Adipose tissue (tissue), 3 donors: ENCODE data around the gene PI4KA. TPM values are rescaled to one million over a fixed set of nuclear protein-coding genes. Genes with fewer than 3 reads are reported as not detected.
"Not testable (repeated sequence)": the region's sequence is repeated elsewhere in the genome, so short reads cannot be mapped to it uniquely, and the experiment has no call there.

Source experiments
- H3K27ac ChIP-seq: one replicate; pipeline ENCODE4 v1.5.1; 2013; ENCODE audit warnings: low read depth, low read length
- WGBS, 3 donors: extraction: QIAGEN DNeasy Blood & Tissue Kit; methylation state at CpG; one replicate each; pipeline ENCODE4 v1.1.7; 2013; 5-methylcytosine and 5-hydroxymethylcytosine counted together
- polyA plus RNA-seq, 3 donors: library from polyadenylated mRNA; stranded (reverse); fragments of 200-250 nt; gene quantifications; one replicate each; pipeline ENCODE4 v1.2.3, GENCODE V29; 2013
- donor health status: healthy with polysubstance abuse.
- donor health status: Bipolar disorder and iron deficiency.
- donor health status: healthy.

PI4KA gene
- polyA plus RNA-seq, 3 donors = 18.4 to 34.6 (median 33.5) TPM

DNA sequence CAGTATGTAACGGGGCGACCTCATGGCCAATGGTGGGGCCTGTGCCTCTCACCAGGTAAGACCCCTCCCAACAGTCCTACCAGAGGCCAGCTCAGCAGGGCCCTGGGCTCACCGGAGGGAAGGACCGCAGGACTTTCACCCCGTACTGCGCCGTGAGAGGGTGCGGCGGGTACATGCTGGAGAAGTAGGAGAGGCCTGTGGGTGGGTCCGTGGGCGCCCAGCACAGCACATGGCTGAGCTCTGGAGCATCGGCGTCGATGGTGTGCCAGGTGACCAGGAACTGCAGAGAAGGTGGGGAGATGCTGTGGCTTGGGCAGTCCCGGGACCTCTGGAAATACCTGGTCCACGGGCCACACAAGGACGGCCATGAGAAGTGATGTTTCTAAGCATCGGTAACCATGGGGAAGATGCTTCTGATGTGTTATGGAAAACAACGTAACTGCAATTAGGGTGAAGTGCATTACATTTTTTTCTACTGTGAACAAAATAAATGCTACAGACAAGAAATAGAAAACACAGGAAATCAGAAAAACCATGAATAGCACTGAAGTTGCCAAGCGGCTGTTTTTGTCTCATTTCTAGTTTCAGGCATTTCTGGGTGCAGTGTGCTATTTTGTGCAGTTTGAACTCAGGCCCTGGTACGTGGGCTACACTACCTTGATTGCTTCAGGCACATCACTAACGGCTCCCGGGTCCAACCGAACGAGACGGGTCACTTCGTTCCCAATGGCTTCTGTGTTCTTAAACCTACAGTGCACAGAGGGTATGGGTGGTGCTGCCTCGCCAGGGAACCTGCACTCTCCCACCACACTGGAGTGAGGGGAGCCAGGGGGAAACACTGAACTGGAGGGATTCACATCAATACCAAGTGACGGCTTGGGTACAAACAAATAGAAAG lies 131.2 kb downstream of the PI4KA start:
- 91 to 93% (median 91%) methylated on average over 29 of the region's 29 CpGs for WGBS, 3 donors
- H3K27ac ChIP-seq = no peak overlapping the region

DNA sequence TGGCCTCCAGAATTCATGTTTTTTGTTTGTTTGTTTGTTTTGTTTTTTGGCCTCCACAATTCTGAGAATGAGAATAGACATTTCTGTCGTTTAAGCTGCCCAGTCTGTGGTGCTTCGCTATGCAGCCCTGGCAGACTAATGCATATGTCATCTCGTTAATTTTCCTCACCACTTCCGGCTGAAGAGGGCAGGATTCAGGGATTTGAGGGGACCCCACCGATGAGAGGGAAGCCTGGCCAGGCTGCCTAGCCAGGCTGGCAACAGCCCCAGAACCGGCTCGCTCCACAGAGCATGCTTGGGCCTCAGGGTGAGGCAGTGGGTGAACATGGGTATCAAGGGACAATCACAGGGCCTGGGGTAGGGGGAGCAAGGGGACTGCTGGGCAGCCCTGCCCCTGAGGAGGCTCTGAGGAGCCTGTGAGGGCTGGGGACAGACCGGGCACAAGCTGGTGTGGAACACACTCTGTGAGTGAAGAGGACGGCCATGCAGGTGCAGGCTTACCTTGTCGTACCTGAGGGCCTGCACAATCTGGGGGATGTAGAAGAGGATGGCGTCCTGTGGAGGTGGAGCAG lies 132.5 kb downstream of the PI4KA start:
- 81 to 91% (median 89%) methylated on average over 11 of the region's 11 CpGs for WGBS, 3 donors
- no peak overlapping the region for H3K27ac ChIP-seq

- 85 to 94% (median 92%) methylated on average over 9 of the region's 9 CpGs for WGBS, 3 donors
- H3K27ac ChIP-seq = no peak overlapping the region
Observed at GRCh38 chr22:20724676-20725454, 133.7 kb downstream of the PI4KA start.

GRCh38 chr22:20721409-20722218 lies 137.0 kb downstream of the PI4KA start:
- 79 to 85% (median 80%) methylated on average over 12 to 13 of the region's 13 CpGs for WGBS, 3 donors
- no peak overlapping the region for H3K27ac ChIP-seq

- 90 to 94% (median 91%) methylated on average over 13 of the region's 13 CpGs for WGBS, 3 donors
Observed at GRCh38 chr22:20720692-20721408, 137.8 kb downstream of the PI4KA start.

GRCh38 chr22:20718727-20719126 lies 139.9 kb downstream of the PI4KA start:
- 41 to 96% (median 95%) methylated on average over 12 of the region's 13 CpGs for WGBS, 3 donors
- H3K27ac ChIP-seq = not testable (repeated sequence)

More at GRCh38 chr22:20720692-20721408, 137.8 kb downstream of the PI4KA start:
- no peak overlapping the region for H3K27ac ChIP-seq

DNA sequence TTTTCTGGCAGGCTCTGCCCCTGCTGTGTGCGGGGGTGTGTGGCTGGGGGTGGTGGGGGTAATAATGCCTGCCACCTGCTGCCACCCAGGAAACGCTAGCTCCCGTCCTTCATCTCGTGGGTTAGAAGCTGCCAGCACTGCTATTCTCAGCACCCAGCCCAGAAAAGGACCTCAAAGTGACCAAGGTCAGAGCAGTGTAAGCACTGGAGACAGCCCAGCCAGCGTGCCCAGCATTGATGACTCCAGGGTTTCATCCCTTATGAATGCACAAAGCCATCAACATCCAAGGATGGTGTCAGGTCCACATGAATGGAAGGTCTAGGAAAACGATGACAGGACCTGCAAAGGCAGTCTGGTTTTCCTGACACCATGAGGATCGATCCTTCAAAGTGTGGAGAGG lies 140.6 kb downstream of the PI4KA start:
- not testable (repeated sequence) for H3K27ac ChIP-seq
- WGBS, 3 donors = 56 to 90% (median 85%) methylated on average over 6 of the region's 7 CpGs

DNA sequence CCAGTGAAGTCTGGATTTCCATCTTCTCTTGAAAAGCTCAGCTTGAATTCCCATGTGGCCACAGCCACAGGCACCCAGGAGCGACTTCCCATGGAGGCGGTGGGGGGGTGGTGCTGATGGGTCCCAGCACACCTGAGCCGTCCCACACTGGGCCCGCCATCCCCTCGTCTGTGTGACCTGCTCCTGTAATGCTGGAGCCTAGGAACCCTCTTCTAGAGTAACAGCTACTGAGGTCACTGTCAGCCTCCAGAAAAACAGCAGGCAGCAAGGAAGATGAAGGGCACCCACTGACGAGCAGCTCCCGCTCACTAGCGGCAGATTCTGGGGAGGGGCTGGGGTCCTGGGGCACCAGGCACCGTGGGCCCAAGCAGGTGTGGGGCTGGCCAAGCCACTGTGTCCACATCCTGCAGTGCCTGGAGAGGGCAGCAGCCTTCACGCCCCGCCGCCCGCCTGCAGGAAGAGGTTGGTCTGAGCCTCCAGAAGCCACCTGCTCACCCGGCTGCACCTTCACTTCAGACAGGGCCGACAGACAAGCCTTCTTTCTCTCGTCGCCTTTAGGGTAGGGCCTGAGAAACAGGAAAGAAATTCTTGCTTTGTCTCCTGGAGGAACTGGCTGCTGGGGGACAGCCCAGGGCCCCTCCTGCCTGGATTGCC lies 141.3 kb downstream of the PI4KA start:
- not testable (repeated sequence) for H3K27ac ChIP-seq
- 70 to 96% (median 93%) methylated on average over 10 to 17 of the region's 17 CpGs for WGBS, 3 donors

DNA sequence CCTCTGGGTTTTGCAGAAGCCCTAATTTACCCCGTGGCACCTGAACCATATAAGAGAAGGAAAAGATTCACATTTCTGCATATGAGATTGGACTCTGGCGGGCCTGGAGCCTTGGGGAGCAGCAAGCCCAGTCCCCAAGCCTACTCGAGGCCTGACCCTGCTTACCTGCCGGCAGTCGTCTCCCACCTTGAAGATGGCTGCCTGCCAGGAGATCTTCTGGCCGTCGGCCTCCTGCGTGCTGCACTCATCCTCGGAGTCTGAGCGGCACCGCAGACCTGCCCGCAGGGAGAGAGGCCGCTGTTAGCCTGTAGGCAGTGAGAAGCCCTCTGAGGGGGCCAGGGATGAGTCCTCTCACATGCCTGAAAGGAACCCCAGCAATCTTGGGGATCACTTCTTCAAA lies 145.5 kb downstream of the PI4KA start:
- 92 to 94% (median 93%) methylated on average over 13 of the region's 13 CpGs for WGBS, 3 donors
- not testable (repeated sequence) for H3K27ac ChIP-seq

DNA sequence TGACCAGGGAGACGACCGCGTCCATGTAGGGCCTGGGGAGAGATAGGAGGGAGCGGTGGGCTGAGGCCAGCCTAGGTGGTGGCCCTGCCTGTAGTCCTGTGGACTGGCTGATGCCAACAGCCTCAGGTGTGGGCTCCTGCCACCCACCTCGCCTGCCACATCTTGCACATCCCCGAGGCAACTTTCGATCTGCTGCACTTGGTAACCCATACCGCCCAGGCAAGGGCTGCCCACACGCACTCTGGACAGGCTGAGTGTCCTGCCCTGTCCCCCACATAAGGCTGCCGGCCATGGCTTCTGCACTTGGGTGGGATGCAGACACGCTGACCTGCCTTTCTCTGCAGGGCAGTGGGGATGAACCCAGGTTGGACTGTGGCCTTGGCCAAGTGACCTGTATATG lies 148.6 kb downstream of the PI4KA start:
- H3K27ac ChIP-seq = not testable (repeated sequence)
- WGBS, 3 donors = 94 to 97% (median 96%) methylated on average over 10 to 11 of the region's 11 CpGs

GRCh38 chr22:20707549-20708118 lies 151.0 kb downstream of the PI4KA start:
- H3K27ac ChIP-seq = not testable (repeated sequence)
- WGBS, 3 donors = 95 to 97% (median 96%) methylated on average over 11 of the region's 11 CpGs

- not testable (repeated sequence) for H3K27ac ChIP-seq
- 2 to 4% (median 4%) methylated on average over 26 to 56 of the region's 79 CpGs for WGBS, 3 donors
Observed at GRCh38 chr22:20703816-20704609, 154.6 kb downstream of the PI4KA start.

DNA sequence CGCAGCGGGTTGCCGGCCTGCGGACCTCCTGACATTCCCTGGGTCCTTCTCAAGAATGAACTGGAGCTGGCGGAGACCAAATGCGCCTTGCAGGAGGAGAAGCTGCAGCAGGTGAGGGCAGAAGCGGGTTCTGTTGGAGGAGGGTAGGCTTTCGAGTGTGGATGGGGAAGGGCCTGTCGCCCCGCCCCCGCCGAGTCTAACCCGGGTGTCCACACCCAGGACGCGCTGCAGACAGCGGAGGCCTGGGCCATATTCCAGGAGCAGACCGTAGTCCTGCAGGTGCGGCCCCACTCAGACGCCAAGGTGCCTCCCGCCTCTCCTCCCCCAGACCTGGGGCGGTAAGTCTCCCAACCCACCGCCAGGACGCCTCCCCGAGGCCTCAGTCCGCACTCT lies 155.2 kb downstream of the PI4KA start:
- H3K27ac ChIP-seq = not testable (repeated sequence)
- WGBS, 3 donors = 0 to 4% (median 1%) methylated on average over 9 to 10 of the region's 25 CpGs

- WGBS, 3 donors = 0 to 2% (median 1%) methylated on average over 41 to 59 of the region's 64 CpGs
- H3K27ac ChIP-seq = not testable (repeated sequence)
Observed at GRCh38 chr22:20702546-20703413, 155.8 kb downstream of the PI4KA start.

GRCh38 chr22:20702175-20702545 lies 156.5 kb downstream of the PI4KA start:
- WGBS, 3 donors = 0% methylated on average over 14 to 17 of the region's 35 CpGs
- H3K27ac ChIP-seq = not testable (repeated sequence)
